GM12892 (cell line): ENCODE measurements around the gene L1CAM.

ENCODE experiments used
- POLR2A ChIP-seq: IDR thresholded peaks from 2 replicates; pipeline ENCODE4 v1.6.1; 2011; ENCODE audit warnings: low read depth, low read length, control low read depth
- POLR2AphosphoS5 ChIP-seq: IDR thresholded peaks from 2 replicates; pipeline ENCODE4 v1.6.1; 2011; ENCODE audit warnings: low read depth, low read length, control low read depth
- TAF1 ChIP-seq: IDR thresholded peaks from 2 replicates; pipeline ENCODE4 v1.6.1; 2011; ENCODE audit warnings: low read depth, mild to moderate bottlenecking, control low read depth, low read length, borderline replicate concordance

- no peak for TF ChIP-seq TAF1
- TF ChIP-seq POLR2A, result no peak
- TF ChIP-seq POLR2AphosphoS5, result no peak
These were observed 41.4 kb downstream of the L1CAM start for GRCh38 chrX:153844509-153845082.
